BLaER1 treated with 17β-estradiol and CSF1 and Interleukin-3, amounts not matched to agents 10 nM and 100 nM (cell line): ENCODE measurements around the gene HTATSF1.

ENCODE experiments used
- H3K27ac ChIP-seq, 11 experiments: shearing (Covaris generic); formaldehyde crosslinking; 2 replicates each; pipeline ENCODE4 v1.8.1; 2022
- H3K27me3 ChIP-seq, 11 experiments: shearing (Covaris generic); formaldehyde crosslinking; 2 replicates each; pipeline ENCODE4 v1.8.1; 2022
- H3K36me3 ChIP-seq, 11 experiments: shearing (Covaris generic); formaldehyde crosslinking; 2 replicates each; pipeline ENCODE4 v1.8.1; 2022
- H3K4me1 ChIP-seq, 10 experiments: shearing (Covaris generic); formaldehyde crosslinking; 2 replicates each; pipeline ENCODE4 v1.8.1; 2022
- H3K4me2 ChIP-seq, 11 experiments: shearing (Covaris generic); formaldehyde crosslinking; 2 replicates each; pipeline ENCODE4 v1.8.1; 2022
- H3K4me3 ChIP-seq, 10 experiments: shearing (Covaris generic); formaldehyde crosslinking; 2 replicates each; pipeline ENCODE4 v1.8.1; 2022
- H3K9ac ChIP-seq, 11 experiments: shearing (Covaris generic); formaldehyde crosslinking; 2 replicates each; pipeline ENCODE4 v1.8.1; 2022
- H3K9me3 ChIP-seq, 11 experiments: shearing (Covaris generic); formaldehyde crosslinking; replicated peaks in 1 of 11; 2 replicates each; pipeline ENCODE4 v1.8.1; 2022
- H4K20me1 ChIP-seq, 11 experiments: shearing (Covaris generic); formaldehyde crosslinking; 2 replicates each; pipeline ENCODE4 v1.8.1; 2022
- Cebpa-rat ChIP-seq, 11 experiments: shearing (Covaris generic); IDR thresholded peaks; 2 replicates each; pipeline ENCODE4 v1.8.1; 2022

Gene HTATSF1, protein sequence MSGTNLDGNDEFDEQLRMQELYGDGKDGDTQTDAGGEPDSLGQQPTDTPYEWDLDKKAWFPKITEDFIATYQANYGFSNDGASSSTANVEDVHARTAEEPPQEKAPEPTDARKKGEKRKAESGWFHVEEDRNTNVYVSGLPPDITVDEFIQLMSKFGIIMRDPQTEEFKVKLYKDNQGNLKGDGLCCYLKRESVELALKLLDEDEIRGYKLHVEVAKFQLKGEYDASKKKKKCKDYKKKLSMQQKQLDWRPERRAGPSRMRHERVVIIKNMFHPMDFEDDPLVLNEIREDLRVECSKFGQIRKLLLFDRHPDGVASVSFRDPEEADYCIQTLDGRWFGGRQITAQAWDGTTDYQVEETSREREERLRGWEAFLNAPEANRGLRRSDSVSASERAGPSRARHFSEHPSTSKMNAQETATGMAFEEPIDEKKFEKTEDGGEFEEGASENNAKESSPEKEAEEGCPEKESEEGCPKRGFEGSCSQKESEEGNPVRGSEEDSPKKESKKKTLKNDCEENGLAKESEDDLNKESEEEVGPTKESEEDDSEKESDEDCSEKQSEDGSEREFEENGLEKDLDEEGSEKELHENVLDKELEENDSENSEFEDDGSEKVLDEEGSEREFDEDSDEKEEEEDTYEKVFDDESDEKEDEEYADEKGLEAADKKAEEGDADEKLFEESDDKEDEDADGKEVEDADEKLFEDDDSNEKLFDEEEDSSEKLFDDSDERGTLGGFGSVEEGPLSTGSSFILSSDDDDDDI

DNA sequence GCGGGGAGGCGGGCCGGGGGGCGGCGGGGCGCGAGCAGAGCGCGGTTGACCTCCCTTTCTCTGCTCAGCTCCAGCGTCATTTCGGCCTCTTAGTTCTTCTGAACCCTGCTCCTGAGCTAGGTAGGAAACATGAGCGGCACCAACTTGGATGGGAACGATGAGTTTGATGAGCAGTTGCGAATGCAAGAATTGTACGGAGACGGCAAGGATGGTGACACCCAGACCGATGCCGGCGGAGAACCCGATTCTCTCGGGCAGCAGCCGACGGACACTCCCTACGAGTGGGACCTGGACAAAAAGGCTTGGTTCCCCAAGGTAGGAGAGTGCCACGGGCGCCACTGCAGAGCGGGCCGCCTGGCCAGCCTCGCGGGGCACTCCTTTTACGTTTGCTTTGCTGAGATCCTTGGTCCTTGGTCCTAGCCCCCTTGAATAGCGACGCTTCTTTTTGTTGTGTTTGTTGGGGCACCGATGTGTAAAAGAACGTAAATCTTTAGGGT, at the start of gene HTATSF1:
Gene HTATSF1 (plus strand): TSS at position 37 of the 497 bp plus-strand sequence. CDS start 93 bp downstream, at position 130.
- H3K27ac ChIP-seq = peak within 1 kb of the TSS; percentile 71 to 88 (median 85)
- H3K4me1 ChIP-seq = peaks cover 13 to 27% (median 21%) of the 10 kb centered on the region in 10 experiments; a peak in 19 of 20 replicates
- H3K4me3 ChIP-seq = peak within 1 kb of the TSS; percentile 66 to 80 (median 72)
- H3K36me3 ChIP-seq = peaks cover 5 to 31% (median 16%) of the 10 kb centered on the region in 11 experiments; a peak in 14 of 22 replicates
- peak within 1 kb of the TSS; percentile 59 to 75 (median 68) for H3K4me2 ChIP-seq
- H3K27me3 ChIP-seq = peaks cover 77 to 94% (median 89%) of the 10 kb centered on the region in 11 experiments
- peaks cover 0 to 17% (median 7%) of the 10 kb centered on the region in 11 experiments; a peak in 6 of 22 replicates for H4K20me1 ChIP-seq
- H3K9me3 ChIP-seq = peaks cover 0 to 3% (median 0%) of the 10 kb centered on the region in 11 experiments; a peak in 1 of 22 replicates
- no peak for TF ChIP-seq Cebpa-rat (IDR thresholded peaks at IDR 0.05)
- H3K9ac ChIP-seq = peak within 1 kb of the TSS; percentile 71 to 88 (median 84)

DNA sequence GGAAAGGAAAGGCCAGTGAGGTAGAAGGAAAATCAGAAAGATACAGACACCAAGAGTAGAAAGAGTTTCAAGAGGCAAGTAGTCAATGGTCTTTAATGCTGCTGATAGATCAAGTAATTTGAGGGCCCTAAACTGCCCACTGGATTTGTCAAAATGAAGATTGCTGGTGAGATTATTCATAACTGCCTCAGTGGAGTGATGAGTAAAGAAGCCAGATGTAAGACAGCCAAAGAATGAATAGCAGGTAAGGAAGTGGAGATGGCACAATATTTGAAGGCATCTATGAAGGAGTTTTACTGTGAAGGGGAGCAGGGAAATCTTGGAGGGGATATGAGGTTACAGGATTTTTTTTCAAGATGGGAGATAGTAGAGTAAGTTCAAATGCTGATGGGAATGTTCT, 49.4 kb upstream of the HTATSF1 start:
- no peak overlapping the region for H3K9ac ChIP-seq
- H3K4me3 ChIP-seq = no peak overlapping the region
- no peaks in the 10 kb centered on the region; a peak in 1 of 22 replicates for H4K20me1 ChIP-seq
- no peak for TF ChIP-seq Cebpa-rat (IDR thresholded peaks at IDR 0.05)
- no peaks in the 10 kb centered on the region for H3K4me1 ChIP-seq
- H3K27ac ChIP-seq = no peak overlapping the region
- H3K27me3 ChIP-seq = peaks cover 24 to 42% (median 37%) of the 10 kb centered on the region in 11 experiments; a peak in 21 of 22 replicates
- no peaks in the 10 kb centered on the region for H3K36me3 ChIP-seq
- H3K4me2 ChIP-seq = no peak overlapping the region
- peaks cover 0 to 4% (median 0%) of the 10 kb centered on the region in 11 experiments; a peak in 1 of 22 replicates for H3K9me3 ChIP-seq

- no peaks in the 10 kb centered on the region; a peak in 1 of 22 replicates for H4K20me1 ChIP-seq
- no peak overlapping the region for H3K9ac ChIP-seq
- H3K9me3 ChIP-seq = peaks cover 0 to 4% (median 0%) of the 10 kb centered on the region in 11 experiments; a peak in 1 of 22 replicates
- H3K36me3 ChIP-seq = no peaks in the 10 kb centered on the region
- H3K4me3 ChIP-seq = no peak overlapping the region
- TF ChIP-seq Cebpa-rat (IDR thresholded peaks at IDR 0.05) = no peak
- H3K4me1 ChIP-seq = no peaks in the 10 kb centered on the region
- no peak overlapping the region for H3K4me2 ChIP-seq
- H3K27ac ChIP-seq = no peak overlapping the region
- H3K27me3 ChIP-seq = peaks cover 46 to 65% (median 58%) of the 10 kb centered on the region in 11 experiments
Measured at GRCh38 chrX:136450050-136450830, 47.2 kb upstream of the HTATSF1 start.

DNA sequence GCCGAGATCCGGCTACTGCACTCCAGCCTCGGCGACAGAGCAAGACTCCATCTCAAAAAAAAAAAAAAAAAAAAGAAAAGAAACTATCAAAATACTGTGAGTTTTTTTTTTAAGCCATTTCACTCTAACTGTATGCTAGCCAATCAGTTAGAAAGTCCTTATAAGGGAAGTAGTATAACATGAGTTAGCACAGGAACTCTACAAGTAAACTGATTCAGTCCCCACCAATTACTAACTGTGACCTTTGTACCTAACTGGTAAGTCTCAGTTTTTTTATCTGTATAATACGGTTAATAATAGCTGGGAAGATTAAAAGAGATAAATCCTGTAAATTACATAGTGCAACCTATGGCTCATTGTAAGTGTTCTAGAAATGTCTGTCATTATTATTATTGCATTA, 44.8 kb upstream of the HTATSF1 start:
- Histone ChIP-seq H3K9me3 (peaks cover 0 to 4% (median 0%) of the 10 kb centered on the region in 11 experiments; a peak in 1 of 22 replicates), H4K20me1 (no peaks in the 10 kb centered on the region; a peak in 1 of 22 replicates), H3K4me1 (no peaks in the 10 kb centered on the region), H3K4me2 (no peak overlapping the region), H3K36me3 (no peaks in the 10 kb centered on the region), H3K9ac (no peak overlapping the region), H3K27ac (no peak overlapping the region), H3K4me3 (no peak overlapping the region), H3K27me3 (peaks cover 58 to 77% (median 68%) of the 10 kb centered on the region in 11 experiments)
- no peak for TF ChIP-seq Cebpa-rat (IDR thresholded peaks at IDR 0.05)

DNA sequence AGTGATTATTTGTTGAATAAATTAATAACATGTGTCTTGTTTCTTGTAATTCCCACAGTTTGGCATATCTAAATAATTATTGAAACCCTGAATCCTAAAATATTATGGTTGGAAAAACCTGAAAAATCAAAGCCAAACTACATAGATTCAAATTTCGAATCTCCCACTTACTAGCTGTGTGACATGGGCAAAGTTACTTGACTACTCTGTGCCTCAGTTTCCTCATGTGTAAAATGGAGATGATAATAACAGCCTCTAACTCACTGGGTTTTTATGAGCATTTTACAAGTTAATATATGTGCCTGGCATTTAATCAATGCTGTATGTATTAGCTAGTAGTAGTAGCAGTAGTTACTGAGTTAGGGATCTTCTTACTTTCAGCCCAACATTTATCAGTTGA, 44.3 kb upstream of the HTATSF1 start:
- no peaks in the 10 kb centered on the region for H3K4me1 ChIP-seq
- H3K4me2 ChIP-seq = no peak overlapping the region

GRCh38 chrX:136453771-136454170, 43.6 kb upstream of the HTATSF1 start:
- Histone ChIP-seq H3K36me3 (no peaks in the 10 kb centered on the region), H3K4me1 (no peaks in the 10 kb centered on the region), H3K9ac (no peak overlapping the region), H3K4me3 (no peak overlapping the region), H3K4me2 (no peak overlapping the region), H3K27ac (no peak overlapping the region), H3K9me3 (peaks cover 0 to 4% (median 0%) of the 10 kb centered on the region in 11 experiments; a peak in 1 of 22 replicates), H3K27me3 (peaks cover 58 to 77% (median 71%) of the 10 kb centered on the region in 11 experiments), H4K20me1 (no peaks in the 10 kb centered on the region; a peak in 1 of 22 replicates)
- TF ChIP-seq Cebpa-rat (IDR thresholded peaks at IDR 0.05) = no peak

More for the DNA sequence above, 44.3 kb upstream of the HTATSF1 start:
- H3K27me3 ChIP-seq = peaks cover 58 to 77% (median 68%) of the 10 kb centered on the region in 11 experiments
- no peaks in the 10 kb centered on the region for H3K36me3 ChIP-seq
- TF ChIP-seq Cebpa-rat (IDR thresholded peaks at IDR 0.05) = no peak
- H4K20me1 ChIP-seq = no peaks in the 10 kb centered on the region; a peak in 1 of 22 replicates
- no peak overlapping the region for H3K4me3 ChIP-seq
- H3K9me3 ChIP-seq = peaks cover 0 to 4% (median 0%) of the 10 kb centered on the region in 11 experiments; a peak in 1 of 22 replicates
- H3K27ac ChIP-seq = no peak overlapping the region
- H3K9ac ChIP-seq = no peak overlapping the region

DNA sequence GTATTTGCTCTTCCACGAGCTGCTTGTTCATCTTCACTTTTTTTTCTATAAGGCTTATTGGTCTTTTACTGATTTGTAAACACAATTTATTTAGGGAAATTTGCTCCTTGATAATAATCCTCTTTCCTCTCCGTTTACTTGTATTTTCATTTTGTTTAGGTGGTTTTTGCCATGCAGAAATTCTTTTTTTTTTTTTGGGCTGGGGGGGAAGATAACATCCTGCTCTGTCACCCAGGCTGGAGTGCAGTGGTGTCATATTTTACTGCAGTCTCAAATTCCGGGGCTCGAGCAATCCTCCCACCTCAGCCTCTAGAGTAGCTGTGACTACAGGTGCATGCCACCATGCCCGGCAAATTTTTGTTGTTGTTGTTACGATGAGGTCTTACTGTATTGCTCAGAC, 41.3 kb upstream of the HTATSF1 start:
- Histone ChIP-seq H3K9me3 (no peaks in the 10 kb centered on the region), H4K20me1 (no peaks in the 10 kb centered on the region; a peak in 2 of 22 replicates), H3K27ac (no peak overlapping the region), H3K4me1 (no peaks in the 10 kb centered on the region), H3K4me2 (no peak overlapping the region), H3K27me3 (peaks cover 70 to 86% (median 81%) of the 10 kb centered on the region in 11 experiments), H3K9ac (no peak overlapping the region), H3K4me3 (no peak overlapping the region), H3K36me3 (no peaks in the 10 kb centered on the region)
- TF ChIP-seq Cebpa-rat (IDR thresholded peaks at IDR 0.05) = no peak

- Histone ChIP-seq H3K27me3 (peaks cover 82 to 97% (median 91%) of the 10 kb centered on the region in 11 experiments), H3K36me3 (no peaks in the 10 kb centered on the region), H3K4me1 (no peaks in the 10 kb centered on the region), H4K20me1 (no peaks in the 10 kb centered on the region; a peak in 1 of 22 replicates), H3K4me3 (no peak overlapping the region), H3K4me2 (no peak overlapping the region), H3K9me3 (no peaks in the 10 kb centered on the region), H3K9ac (no peak overlapping the region), H3K27ac (no peak overlapping the region)
- no peak for TF ChIP-seq Cebpa-rat (IDR thresholded peaks at IDR 0.05)
Measured at GRCh38 chrX:136457303-136457917, 40.0 kb upstream of the HTATSF1 start.
